ENCODE results near the gene MTERF2. TPM values are rescaled to one million over a fixed set of nuclear protein-coding genes. Genes with fewer than 3 reads are reported as not detected.
A peak's percentile ranks its signal among the peaks of the same experiment; 100 is the strongest.

Gene MTERF2
- total and polyA plus RNA-seq, 2 of the 13 experiments (the other 11 are each of a cell fraction or from before 2014, with no cell fraction given), result 8.0 to 11.6 TPM

DNA sequence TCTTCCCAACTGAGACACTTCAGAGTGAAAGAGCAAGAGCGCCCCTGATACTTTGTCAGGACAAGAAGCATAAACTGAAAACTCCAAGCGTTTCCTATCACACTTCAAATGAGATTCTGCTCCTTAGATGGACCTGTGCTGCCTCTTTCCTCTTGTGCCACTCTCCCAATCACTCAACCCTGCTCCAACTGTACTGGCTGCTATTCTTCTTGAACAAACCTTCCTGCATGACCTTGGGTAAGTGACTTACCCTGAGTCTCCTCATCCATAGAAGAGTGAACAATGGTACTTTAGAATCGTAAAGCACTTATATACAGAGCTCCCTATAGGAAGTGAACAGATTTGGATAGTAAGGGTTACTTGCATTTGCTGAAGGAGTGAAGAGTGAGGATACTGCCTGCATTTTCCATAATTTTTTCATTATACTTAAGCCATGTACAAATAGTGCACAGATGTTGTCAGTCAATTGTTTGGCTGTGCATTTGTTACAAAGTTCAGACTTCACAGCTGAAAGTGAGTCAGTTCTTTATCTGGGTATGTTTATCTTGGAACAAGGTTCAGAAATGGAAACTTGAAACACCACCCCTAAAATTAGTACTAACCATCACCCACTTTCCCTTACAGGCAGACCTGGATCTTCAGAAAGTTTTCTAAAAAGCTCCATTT lies 10.8 kb downstream of the MTERF2 start (continued):
- TF ChIP-seq, protein P1, sequence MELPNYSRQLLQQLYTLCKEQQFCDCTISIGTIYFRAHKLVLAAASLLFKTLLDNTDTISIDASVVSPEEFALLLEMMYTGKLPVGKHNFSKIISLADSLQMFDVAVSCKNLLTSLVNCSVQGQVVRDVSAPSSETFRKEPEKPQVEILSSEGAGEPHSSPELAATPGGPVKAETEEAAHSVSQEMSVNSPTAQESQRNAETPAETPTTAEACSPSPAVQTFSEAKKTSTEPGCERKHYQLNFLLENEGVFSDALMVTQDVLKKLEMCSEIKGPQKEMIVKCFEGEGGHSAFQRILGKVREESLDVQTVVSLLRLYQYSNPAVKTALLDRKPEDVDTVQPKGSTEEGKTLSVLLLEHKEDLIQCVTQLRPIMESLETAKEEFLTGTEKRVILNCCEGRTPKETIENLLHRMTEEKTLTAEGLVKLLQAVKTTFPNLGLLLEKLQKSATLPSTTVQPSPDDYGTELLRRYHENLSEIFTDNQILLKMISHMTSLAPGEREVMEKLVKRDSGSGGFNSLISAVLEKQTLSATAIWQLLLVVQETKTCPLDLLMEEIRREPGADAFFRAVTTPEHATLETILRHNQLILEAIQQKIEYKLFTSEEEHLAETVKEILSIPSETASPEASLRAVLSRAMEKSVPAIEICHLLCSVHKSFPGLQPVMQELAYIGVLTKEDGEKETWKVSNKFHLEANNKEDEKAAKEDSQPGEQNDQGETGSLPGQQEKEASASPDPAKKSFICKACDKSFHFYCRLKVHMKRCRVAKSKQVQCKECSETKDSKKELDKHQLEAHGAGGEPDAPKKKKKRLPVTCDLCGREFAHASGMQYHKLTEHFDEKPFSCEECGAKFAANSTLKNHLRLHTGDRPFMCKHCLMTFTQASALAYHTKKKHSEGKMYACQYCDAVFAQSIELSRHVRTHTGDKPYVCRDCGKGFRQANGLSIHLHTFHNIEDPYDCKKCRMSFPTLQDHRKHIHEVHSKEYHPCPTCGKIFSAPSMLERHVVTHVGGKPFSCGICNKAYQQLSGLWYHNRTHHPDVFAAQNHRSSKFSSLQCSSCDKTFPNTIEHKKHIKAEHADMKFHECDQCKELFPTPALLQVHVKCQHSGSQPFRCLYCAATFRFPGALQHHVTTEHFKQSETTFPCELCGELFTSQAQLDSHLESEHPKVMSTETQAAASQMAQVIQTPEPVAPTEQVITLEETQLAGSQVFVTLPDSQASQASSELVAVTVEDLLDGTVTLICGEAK (IDR thresholded peaks at IDR 0.05), result no peak
- TF ChIP-seq, protein P1 (CRISPR knock-in tag; IDR thresholded peaks at IDR 0.05), result no peak
- TF ChIP-seq, protein P2, sequence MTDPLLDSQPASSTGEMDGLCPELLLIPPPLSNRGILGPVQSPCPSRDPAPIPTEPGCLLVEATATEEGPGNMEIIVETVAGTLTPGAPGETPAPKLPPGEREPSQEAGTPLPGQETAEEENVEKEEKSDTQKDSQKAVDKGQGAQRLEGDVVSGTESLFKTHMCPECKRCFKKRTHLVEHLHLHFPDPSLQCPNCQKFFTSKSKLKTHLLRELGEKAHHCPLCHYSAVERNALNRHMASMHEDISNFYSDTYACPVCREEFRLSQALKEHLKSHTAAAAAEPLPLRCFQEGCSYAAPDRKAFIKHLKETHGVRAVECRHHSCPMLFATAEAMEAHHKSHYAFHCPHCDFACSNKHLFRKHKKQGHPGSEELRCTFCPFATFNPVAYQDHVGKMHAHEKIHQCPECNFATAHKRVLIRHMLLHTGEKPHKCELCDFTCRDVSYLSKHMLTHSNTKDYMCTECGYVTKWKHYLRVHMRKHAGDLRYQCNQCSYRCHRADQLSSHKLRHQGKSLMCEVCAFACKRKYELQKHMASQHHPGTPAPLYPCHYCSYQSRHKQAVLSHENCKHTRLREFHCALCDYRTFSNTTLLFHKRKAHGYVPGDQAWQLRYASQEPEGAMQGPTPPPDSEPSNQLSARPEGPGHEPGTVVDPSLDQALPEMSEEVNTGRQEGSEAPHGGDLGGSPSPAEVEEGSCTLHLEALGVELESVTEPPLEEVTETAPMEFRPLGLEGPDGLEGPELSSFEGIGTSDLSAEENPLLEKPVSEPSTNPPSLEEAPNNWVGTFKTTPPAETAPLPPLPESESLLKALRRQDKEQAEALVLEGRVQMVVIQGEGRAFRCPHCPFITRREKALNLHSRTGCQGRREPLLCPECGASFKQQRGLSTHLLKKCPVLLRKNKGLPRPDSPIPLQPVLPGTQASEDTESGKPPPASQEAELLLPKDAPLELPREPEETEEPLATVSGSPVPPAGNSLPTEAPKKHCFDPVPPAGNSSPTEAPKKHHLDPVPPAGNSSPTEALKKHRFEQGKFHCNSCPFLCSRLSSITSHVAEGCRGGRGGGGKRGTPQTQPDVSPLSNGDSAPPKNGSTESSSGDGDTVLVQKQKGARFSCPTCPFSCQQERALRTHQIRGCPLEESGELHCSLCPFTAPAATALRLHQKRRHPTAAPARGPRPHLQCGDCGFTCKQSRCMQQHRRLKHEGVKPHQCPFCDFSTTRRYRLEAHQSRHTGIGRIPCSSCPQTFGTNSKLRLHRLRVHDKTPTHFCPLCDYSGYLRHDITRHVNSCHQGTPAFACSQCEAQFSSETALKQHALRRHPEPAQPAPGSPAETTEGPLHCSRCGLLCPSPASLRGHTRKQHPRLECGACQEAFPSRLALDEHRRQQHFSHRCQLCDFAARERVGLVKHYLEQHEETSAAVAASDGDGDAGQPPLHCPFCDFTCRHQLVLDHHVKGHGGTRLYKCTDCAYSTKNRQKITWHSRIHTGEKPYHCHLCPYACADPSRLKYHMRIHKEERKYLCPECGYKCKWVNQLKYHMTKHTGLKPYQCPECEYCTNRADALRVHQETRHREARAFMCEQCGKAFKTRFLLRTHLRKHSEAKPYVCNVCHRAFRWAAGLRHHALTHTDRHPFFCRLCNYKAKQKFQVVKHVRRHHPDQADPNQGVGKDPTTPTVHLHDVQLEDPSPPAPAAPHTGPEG (CRISPR knock-in tag; IDR thresholded peaks at IDR 0.05), result no peak
- no peak for TF ChIP-seq KLF6 (CRISPR knock-in tag; IDR thresholded peaks at IDR 0.05)
- no peak for TF ChIP-seq TAF1 (CRISPR knock-in tag; IDR thresholded peaks at IDR 0.05)
- no peak for TF ChIP-seq ZNF468 (CRISPR knock-in tag; IDR thresholded peaks at IDR 0.05)
- TF ChIP-seq, protein P3, sequence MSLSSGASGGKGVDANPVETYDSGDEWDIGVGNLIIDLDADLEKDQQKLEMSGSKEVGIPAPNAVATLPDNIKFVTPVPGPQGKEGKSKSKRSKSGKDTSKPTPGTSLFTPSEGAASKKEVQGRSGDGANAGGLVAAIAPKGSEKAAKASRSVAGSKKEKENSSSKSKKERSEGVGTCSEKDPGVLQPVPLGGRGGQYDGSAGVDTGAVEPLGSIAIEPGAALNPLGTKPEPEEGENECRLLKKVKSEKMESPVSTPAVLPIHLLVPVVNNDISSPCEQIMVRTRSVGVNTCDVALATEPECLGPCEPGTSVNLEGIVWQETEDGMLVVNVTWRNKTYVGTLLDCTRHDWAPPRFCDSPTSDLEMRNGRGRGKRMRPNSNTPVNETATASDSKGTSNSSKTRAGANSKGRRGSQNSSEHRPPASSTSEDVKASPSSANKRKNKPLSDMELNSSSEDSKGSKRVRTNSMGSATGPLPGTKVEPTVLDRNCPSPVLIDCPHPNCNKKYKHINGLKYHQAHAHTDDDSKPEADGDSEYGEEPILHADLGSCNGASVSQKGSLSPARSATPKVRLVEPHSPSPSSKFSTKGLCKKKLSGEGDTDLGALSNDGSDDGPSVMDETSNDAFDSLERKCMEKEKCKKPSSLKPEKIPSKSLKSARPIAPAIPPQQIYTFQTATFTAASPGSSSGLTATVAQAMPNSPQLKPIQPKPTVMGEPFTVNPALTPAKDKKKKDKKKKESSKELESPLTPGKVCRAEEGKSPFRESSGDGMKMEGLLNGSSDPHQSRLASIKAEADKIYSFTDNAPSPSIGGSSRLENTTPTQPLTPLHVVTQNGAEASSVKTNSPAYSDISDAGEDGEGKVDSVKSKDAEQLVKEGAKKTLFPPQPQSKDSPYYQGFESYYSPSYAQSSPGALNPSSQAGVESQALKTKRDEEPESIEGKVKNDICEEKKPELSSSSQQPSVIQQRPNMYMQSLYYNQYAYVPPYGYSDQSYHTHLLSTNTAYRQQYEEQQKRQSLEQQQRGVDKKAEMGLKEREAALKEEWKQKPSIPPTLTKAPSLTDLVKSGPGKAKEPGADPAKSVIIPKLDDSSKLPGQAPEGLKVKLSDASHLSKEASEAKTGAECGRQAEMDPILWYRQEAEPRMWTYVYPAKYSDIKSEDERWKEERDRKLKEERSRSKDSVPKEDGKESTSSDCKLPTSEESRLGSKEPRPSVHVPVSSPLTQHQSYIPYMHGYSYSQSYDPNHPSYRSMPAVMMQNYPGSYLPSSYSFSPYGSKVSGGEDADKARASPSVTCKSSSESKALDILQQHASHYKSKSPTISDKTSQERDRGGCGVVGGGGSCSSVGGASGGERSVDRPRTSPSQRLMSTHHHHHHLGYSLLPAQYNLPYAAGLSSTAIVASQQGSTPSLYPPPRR (CRISPR knock-in tag; IDR thresholded peaks at IDR 0.05; ENCODE audit: borderline replicate concordance), result no peak
- 0 out of 2 replicates have a peak, but pooled peaks have one; percentile 60 for TF ChIP-seq MIER3 (CRISPR knock-in tag; IDR thresholded peaks at IDR 0.05; ENCODE audit: borderline replicate concordance)
- TF ChIP-seq ZFP37 (CRISPR knock-in tag; IDR thresholded peaks at IDR 0.05; ENCODE audit: borderline replicate concordance), result no peak
